Lung (tissue), 12 donors: ENCODE results near the gene DGKH. TPM values are rescaled to one million over a fixed set of nuclear protein-coding genes. Genes with fewer than 3 reads are reported as not detected.

ENCODE experiments used
- ATAC-seq: fragments of 200-7000 bp; cut with Tn5 transposase; one replicate; pipeline ENCODE4 v1.9.1; 2020; ENCODE audit warnings: moderate number of reproducible peaks; ENCODE audit not compliant: insufficient read depth, low FRiP score
- DNase-seq, 3 donors: peaks; one replicate each; pipeline ENCODE4 v3.0.0-alpha.2; 2013 to 2017
- H3K27ac ChIP-seq, 2 donors: one replicate each; pipeline ENCODE4 v1.5.1; 2013; ENCODE audit warnings: mild to moderate bottlenecking in 2 of 2, moderate library complexity in 2 of 2, control low read depth in 1 of 2, inconsistent platforms in 1 of 2, low read depth in 1 of 2, low read length in 1 of 2
- H3K27me3 ChIP-seq, 3 donors: one replicate each; pipeline ENCODE4 v1.5.1; 2013; ENCODE audit warnings: low read length in 2 of 3; ENCODE audit not compliant: control insufficient read depth in 3 of 3, insufficient read depth in 3 of 3
- H3K36me3 ChIP-seq, 4 donors: one replicate each; pipeline ENCODE4 v1.5.1; 2013; ENCODE audit warnings: low read length in 4 of 4, mild to moderate bottlenecking in 1 of 4, moderate library complexity in 1 of 4; ENCODE audit not compliant: control insufficient read depth in 4 of 4, insufficient read depth in 4 of 4
- H3K4me1 ChIP-seq, 5 donors: one replicate each; pipeline ENCODE4 v1.5.1; 2013; ENCODE audit warnings: low read length in 5 of 5, mild to moderate bottlenecking in 2 of 5, moderate library complexity in 1 of 5; ENCODE audit not compliant: control insufficient read depth in 5 of 5, insufficient read depth in 5 of 5
- H3K4me3 ChIP-seq: one replicate; pipeline ENCODE4 v1.5.1; 2013; ENCODE audit warnings: mild to moderate bottlenecking, control low read depth, moderate library complexity
- H3K9ac ChIP-seq, 2 donors: one replicate each; pipeline ENCODE4 v1.5.1; 2013; ENCODE audit warnings: low read length in 2 of 2, control low read depth in 1 of 2; ENCODE audit not compliant: insufficient read depth in 1 of 2
- H3K9me3 ChIP-seq, 4 donors: one replicate each; pipeline ENCODE4 v1.5.1; 2013; ENCODE audit warnings: low read length in 3 of 4, mild to moderate bottlenecking in 1 of 4, moderate library complexity in 1 of 4; ENCODE audit not compliant: control insufficient read depth in 4 of 4, insufficient read depth in 3 of 4
- CTCF ChIP-seq: IDR thresholded peaks from 2 replicates; pipeline ENCODE4 v1.5.1; 2012; ENCODE audit warnings: mild to moderate bottlenecking; ENCODE audit errors: control extremely low read depth, extremely low read depth
- WGBS, 2 donors: extraction: QIAGEN DNeasy Blood & Tissue Kit; methylation state at CpG; one replicate each; pipeline ENCODE4 v1.1.7; 2013; 5-methylcytosine and 5-hydroxymethylcytosine counted together
- polyA plus RNA-seq, 2 donors: library from polyadenylated mRNA; stranded (reverse); fragments of 200-250 nt; gene quantifications; one replicate each; pipeline ENCODE4 v1.2.1, GENCODE V29; 2013
- total RNA-seq, 2 donors: library from RNA; depleted of rRNA in 1 of 2; stranded (reverse); fragments of >200 nt in 1 of 2; gene quantifications; one replicate each; pipeline ENCODE4 v1.2.1, GENCODE V29; 2014 to 2021
- donor health status: control.
- donor health status: control.
- donor health status: Bipolar disorder and iron deficiency.
- donor health status: healthy.
- donor health status: DM: yes; HTN: yes; CAD: no.

Gene DGKH
- total and polyA plus RNA-seq, 4 donors, result 2.2 to 33.1 (median 11.4) TPM

GRCh38 chr13:42039946-42040729, 8.3 kb upstream of the DGKH start:
- H3K27ac ChIP-seq, result peak overlapping the region; percentile 97 to 99
- H3K36me3 ChIP-seq, result no peaks in the 10 kb centered on the region
- no peak for TF ChIP-seq CTCF
- peak overlapping the region; percentile 70 for H3K4me3 ChIP-seq
- DNase-seq, result peak; percentile 92 to 95 (median 94)
- H3K9ac ChIP-seq, result peak overlapping the region; percentile 21 to 77
- peaks cover 0 to 10% (median 0%) of the 10 kb centered on the region in 3 donors for H3K27me3 ChIP-seq
- peaks cover 0 to 21% (median 0%) of the 10 kb centered on the region in 5 donors for H3K4me1 ChIP-seq
- H3K9me3 ChIP-seq, result no peaks in the 10 kb centered on the region
- ATAC-seq, result peak; percentile 89
- 0 to 1% methylated on average over 56 to 91 of the region's 91 CpGs for WGBS, 2 donors

GRCh38 chr13:42040730-42041010, 7.8 kb upstream of the DGKH start:
- DNase-seq (no peak), ATAC-seq (no peak)
- H3K9ac ChIP-seq, result no peak overlapping the region
- H3K9me3 ChIP-seq, result no peaks in the 10 kb centered on the region
- WGBS, 2 donors, result 0 to 1% methylated on average over 6 to 49 of the region's 49 CpGs
- peaks cover 0 to 10% (median 0%) of the 10 kb centered on the region in 3 donors for H3K27me3 ChIP-seq
- H3K4me3 ChIP-seq, result peak overlapping the region; percentile 68
- H3K36me3 ChIP-seq, result no peaks in the 10 kb centered on the region
- no peak for TF ChIP-seq CTCF
- H3K4me1 ChIP-seq, result peaks cover 0 to 21% (median 0%) of the 10 kb centered on the region in 5 donors
- peak overlapping the region; percentile 78 to 99 for H3K27ac ChIP-seq

- TF ChIP-seq CTCF, result no peak
- peaks cover 0 to 21% (median 0%) of the 10 kb centered on the region in 5 donors for H3K4me1 ChIP-seq
- peak overlapping the region; percentile 68 for H3K4me3 ChIP-seq
- ATAC-seq (peak; percentile 28), DNase-seq (peak; percentile 54 to 59 (median 55))
- WGBS, 2 donors, result 0% methylated on average over 57 to 58 of the region's 58 CpGs
- H3K27ac ChIP-seq, result peak overlapping the region; percentile 55 to 78
- H3K9me3 ChIP-seq, result no peaks in the 10 kb centered on the region
- H3K9ac ChIP-seq, result peak overlapping the region in 1 of 2 donors; percentile 33
- H3K27me3 ChIP-seq, result peaks cover 0 to 10% (median 0%) of the 10 kb centered on the region in 3 donors
- H3K36me3 ChIP-seq, result no peaks in the 10 kb centered on the region
Measured at GRCh38 chr13:42041011-42041683, 7.3 kb upstream of the DGKH start.
